ENCODE measurements around the gene UBE2H. TPM values are rescaled to one million over a fixed set of nuclear protein-coding genes. Genes with fewer than 3 reads are reported as not detected.
"Not testable (repeated sequence)": the region's sequence is repeated elsewhere in the genome, so short reads cannot be mapped to it uniquely, and the experiment has no call there.

Gene UBE2H
- polyA plus RNA-seq (ENCODE audit: insufficient read length): 137 TPM
- long read RNA-seq, donor 1, full-length matches to known transcripts: 21 of 42 reads
- long read RNA-seq, donor 1, partial matches to known transcripts: 21 of 42 reads
- long read RNA-seq, donor 1, other reads (novel, unspliced or antisense): 0 of 42 reads
- long read RNA-seq, donor 2, full-length matches to known transcripts: 27 of 27 reads
- long read RNA-seq, donor 2, partial matches to known transcripts: 0 of 27 reads
- long read RNA-seq, donor 2, other reads (novel, unspliced or antisense): 0 of 27 reads
- long read RNA-seq, donor 3, full-length matches to known transcripts: 15 of 25 reads
- long read RNA-seq, donor 3, partial matches to known transcripts: 10 of 25 reads
- long read RNA-seq, donor 3, other reads (novel, unspliced or antisense): 0 of 25 reads
- long read RNA-seq, donor 4: 0 reads
- long read RNA-seq, donor 5, full-length matches to known transcripts: 25 of 31 reads
- long read RNA-seq, donor 5, partial matches to known transcripts: 0 of 31 reads
- long read RNA-seq, donor 5, other reads (novel, unspliced or antisense): 6 of 31 reads
- long read RNA-seq, donor 6, full-length matches to known transcripts: 23 of 37 reads
- long read RNA-seq, donor 6, partial matches to known transcripts: 14 of 37 reads
- long read RNA-seq, donor 6, other reads (novel, unspliced or antisense): 0 of 37 reads
- long read RNA-seq, donor 7, full-length matches to known transcripts: 29 of 47 reads
- long read RNA-seq, donor 7, partial matches to known transcripts: 12 of 47 reads
- long read RNA-seq, donor 7, other reads (novel, unspliced or antisense): 6 of 47 reads
- long read RNA-seq, donor 8, full-length matches to known transcripts: 14 of 30 reads
- long read RNA-seq, donor 8, partial matches to known transcripts: 16 of 30 reads
- long read RNA-seq, donor 8, other reads (novel, unspliced or antisense): 0 of 30 reads

- peak; percentile 91 for DNase-seq
Measured at GRCh38 chr7:129952653-129953560, at the start of gene UBE2H. Gene UBE2H (minus strand): TSS chr7:129952960. CDS start chr7:129952555, 405 bp downstream.

GRCh38 chr7:129998446-129998845 is 45.7 kb upstream of the UBE2H start:
- no peak for DNase-seq

- no peak for DNase-seq
Measured at GRCh38 chr7:129997285-129997684, 44.5 kb upstream of the UBE2H start.

GRCh38 chr7:129993275-129993674 is 40.5 kb upstream of the UBE2H start:
- DNase-seq: no peak

GRCh38 chr7:129990403-129991192 is 37.8 kb upstream of the UBE2H start:
- DNase-seq: no peak

GRCh38 chr7:129989466-129989865 is 36.7 kb upstream of the UBE2H start:
- DNase-seq: no peak

- DNase-seq: no peak
Measured at GRCh38 chr7:129986600-129986999, 33.8 kb upstream of the UBE2H start.

GRCh38 chr7:129980667-129981066 is 27.9 kb upstream of the UBE2H start:
- DNase-seq: no peak

- DNase-seq: no peak
Measured at GRCh38 chr7:129975309-129975708, 22.5 kb upstream of the UBE2H start.

- no peak for DNase-seq
Measured at GRCh38 chr7:129970816-129971215, 18.1 kb upstream of the UBE2H start.

GRCh38 chr7:129969881-129970446 is 17.2 kb upstream of the UBE2H start:
- no peak for DNase-seq

- DNase-seq: no peak
Measured at GRCh38 chr7:129968592-129969383, 16.0 kb upstream of the UBE2H start.

- DNase-seq: not testable (repeated sequence)
Measured at GRCh38 chr7:129960204-129960475, 7.4 kb upstream of the UBE2H start.

- no peak for DNase-seq
Measured at GRCh38 chr7:129959471-129960203, 6.9 kb upstream of the UBE2H start.

- DNase-seq: no peak
Measured at GRCh38 chr7:129958643-129959470, 6.1 kb upstream of the UBE2H start.

GRCh38 chr7:129955993-129956543 is 3.3 kb upstream of the UBE2H start:
- no peak for DNase-seq

- DNase-seq: peak; percentile 34
Measured at GRCh38 chr7:129952086-129952652, 591 bp downstream of the UBE2H start.
